HL-60 (cell line): Measurements from ENCODE around the gene JADE2.

ENCODE experiments used
- POLR2AphosphoS5 ChIP-seq: IDR thresholded peaks from 2 replicates; pipeline ENCODE4 v1.6.1; 2012; ENCODE audit warnings: low read depth
- TF ChIP-seq, protein P1 (sequence below): IDR thresholded peaks from one replicate; pipeline ENCODE4 v1.5.1; 2011; ENCODE audit warnings: low read length, control low read depth, inconsistent platforms; ENCODE audit not compliant: insufficient read depth
- TF ChIP-seq, protein P2 (sequence below): IDR thresholded peaks from 2 replicates; pipeline ENCODE4 v1.6.1; 2012; ENCODE audit warnings: low read depth; ENCODE audit not compliant: insufficient replicate concordance

DNA sequence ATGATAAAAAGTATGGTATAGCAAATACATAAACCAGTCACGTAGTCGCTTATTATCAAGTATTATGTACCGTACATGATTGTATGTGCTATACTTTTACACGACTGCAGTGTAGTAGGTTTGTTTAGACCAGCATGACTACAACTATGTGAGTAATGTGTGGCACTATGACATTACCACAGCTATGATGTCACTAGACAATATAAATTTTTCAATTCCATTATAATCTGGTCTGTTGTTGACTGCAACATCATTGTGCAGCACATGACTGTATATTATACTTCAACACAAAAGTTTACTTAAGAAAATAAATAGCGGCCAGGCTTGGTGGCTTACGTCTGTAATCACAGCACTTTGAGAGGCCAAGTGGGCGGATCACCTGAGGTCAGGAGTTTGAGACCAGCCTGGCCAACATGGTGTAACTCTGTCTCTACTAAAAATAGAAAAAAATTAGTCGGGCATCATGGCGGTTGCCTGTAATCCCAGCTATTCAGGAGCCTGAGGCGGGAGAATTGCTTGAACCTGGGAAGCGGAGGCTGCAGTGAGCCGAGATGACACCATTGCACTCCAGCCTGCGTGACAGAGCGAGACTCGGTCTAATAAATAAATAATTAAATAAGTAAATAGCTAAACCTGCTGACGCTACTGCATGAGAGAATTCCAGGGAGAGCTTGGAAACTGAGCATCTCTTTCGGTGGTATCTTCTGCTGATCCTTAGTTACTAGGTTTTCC lies 24.6 kb upstream of the JADE2 start:
- TF ChIP-seq, protein P1, sequence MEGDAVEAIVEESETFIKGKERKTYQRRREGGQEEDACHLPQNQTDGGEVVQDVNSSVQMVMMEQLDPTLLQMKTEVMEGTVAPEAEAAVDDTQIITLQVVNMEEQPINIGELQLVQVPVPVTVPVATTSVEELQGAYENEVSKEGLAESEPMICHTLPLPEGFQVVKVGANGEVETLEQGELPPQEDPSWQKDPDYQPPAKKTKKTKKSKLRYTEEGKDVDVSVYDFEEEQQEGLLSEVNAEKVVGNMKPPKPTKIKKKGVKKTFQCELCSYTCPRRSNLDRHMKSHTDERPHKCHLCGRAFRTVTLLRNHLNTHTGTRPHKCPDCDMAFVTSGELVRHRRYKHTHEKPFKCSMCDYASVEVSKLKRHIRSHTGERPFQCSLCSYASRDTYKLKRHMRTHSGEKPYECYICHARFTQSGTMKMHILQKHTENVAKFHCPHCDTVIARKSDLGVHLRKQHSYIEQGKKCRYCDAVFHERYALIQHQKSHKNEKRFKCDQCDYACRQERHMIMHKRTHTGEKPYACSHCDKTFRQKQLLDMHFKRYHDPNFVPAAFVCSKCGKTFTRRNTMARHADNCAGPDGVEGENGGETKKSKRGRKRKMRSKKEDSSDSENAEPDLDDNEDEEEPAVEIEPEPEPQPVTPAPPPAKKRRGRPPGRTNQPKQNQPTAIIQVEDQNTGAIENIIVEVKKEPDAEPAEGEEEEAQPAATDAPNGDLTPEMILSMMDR: no peak
- TF ChIP-seq, protein P2, sequence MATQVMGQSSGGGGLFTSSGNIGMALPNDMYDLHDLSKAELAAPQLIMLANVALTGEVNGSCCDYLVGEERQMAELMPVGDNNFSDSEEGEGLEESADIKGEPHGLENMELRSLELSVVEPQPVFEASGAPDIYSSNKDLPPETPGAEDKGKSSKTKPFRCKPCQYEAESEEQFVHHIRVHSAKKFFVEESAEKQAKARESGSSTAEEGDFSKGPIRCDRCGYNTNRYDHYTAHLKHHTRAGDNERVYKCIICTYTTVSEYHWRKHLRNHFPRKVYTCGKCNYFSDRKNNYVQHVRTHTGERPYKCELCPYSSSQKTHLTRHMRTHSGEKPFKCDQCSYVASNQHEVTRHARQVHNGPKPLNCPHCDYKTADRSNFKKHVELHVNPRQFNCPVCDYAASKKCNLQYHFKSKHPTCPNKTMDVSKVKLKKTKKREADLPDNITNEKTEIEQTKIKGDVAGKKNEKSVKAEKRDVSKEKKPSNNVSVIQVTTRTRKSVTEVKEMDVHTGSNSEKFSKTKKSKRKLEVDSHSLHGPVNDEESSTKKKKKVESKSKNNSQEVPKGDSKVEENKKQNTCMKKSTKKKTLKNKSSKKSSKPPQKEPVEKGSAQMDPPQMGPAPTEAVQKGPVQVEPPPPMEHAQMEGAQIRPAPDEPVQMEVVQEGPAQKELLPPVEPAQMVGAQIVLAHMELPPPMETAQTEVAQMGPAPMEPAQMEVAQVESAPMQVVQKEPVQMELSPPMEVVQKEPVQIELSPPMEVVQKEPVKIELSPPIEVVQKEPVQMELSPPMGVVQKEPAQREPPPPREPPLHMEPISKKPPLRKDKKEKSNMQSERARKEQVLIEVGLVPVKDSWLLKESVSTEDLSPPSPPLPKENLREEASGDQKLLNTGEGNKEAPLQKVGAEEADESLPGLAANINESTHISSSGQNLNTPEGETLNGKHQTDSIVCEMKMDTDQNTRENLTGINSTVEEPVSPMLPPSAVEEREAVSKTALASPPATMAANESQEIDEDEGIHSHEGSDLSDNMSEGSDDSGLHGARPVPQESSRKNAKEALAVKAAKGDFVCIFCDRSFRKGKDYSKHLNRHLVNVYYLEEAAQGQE: no peak
- TF ChIP-seq POLR2AphosphoS5: no peak
